MCF 10A (cell line): Measurements from ENCODE around the gene STARD8. TPM values are rescaled to one million over a fixed set of nuclear protein-coding genes. Genes with fewer than 3 reads are reported as not detected.

Source experiments
- BruUV-seq: library from RNA; stranded (reverse); fragments of 400-500 nt; replicated peaks from 2 replicates; lab custom pipeline; 2021; lab: Mats Ljungman, UMichigan
- CTCF ChIA-PET: fragments of 300-600 bp; sonication (Branson Sonifier 250); formaldehyde crosslinking; extraction: SDS; loops from one replicate; lab custom pipeline; 2021; ENCODE audit warnings: antibody characterized with exemption, inconsistent platforms; lab: Yijun Ruan, JAX
- POLR2A ChIA-PET: fragments of 300-600, 350-650 bp; sonication (Branson Sonifier 250); formaldehyde crosslinking; extraction: SDS; loops from one replicate; lab custom pipeline; 2020; ENCODE audit warnings: antibody characterized with exemption, inconsistent platforms; lab: Yijun Ruan, JAX
- DNase-seq: peaks from one replicate; pipeline ENCODE4 v3.0.0-alpha.2; 2018; ENCODE audit not compliant: unreplicated experiment
- H3K27ac Mint-ChIP-seq: one replicate; pipeline ENCODE4 v1.8.0; 2022; ENCODE audit warnings: mild to moderate bottlenecking, low read depth, mixed read lengths; ENCODE audit not compliant: unreplicated experiment
- H3K27me3 Mint-ChIP-seq: one replicate; pipeline ENCODE4 v1.8.0; 2022; ENCODE audit warnings: mixed read lengths; ENCODE audit not compliant: insufficient read depth, unreplicated experiment
- H3K36me3 Mint-ChIP-seq: one replicate; pipeline ENCODE4 v1.8.0; 2022; ENCODE audit warnings: mild to moderate bottlenecking, moderate library complexity, mixed read lengths; ENCODE audit not compliant: insufficient read depth, unreplicated experiment
- H3K4me1 Mint-ChIP-seq: one replicate; pipeline ENCODE4 v1.8.0; 2022; ENCODE audit warnings: mixed read lengths; ENCODE audit not compliant: insufficient read depth, unreplicated experiment
- H3K4me3 Mint-ChIP-seq: one replicate; pipeline ENCODE4 v1.8.0; 2022; ENCODE audit warnings: mild to moderate bottlenecking, moderate library complexity, mixed read lengths; ENCODE audit not compliant: unreplicated experiment
- H3K9me3 Mint-ChIP-seq: one replicate; pipeline ENCODE4 v1.8.0; 2022; ENCODE audit warnings: mixed read lengths; ENCODE audit not compliant: unreplicated experiment
- CTCF ChIP-seq: fragments of 200-600 bp; IDR thresholded peaks from one replicate; pipeline ENCODE4 v1.8.0; 2022; ENCODE audit warnings: antibody characterized with exemption, mild to moderate bottlenecking; ENCODE audit not compliant: unreplicated experiment
- intact Hi-C: fragments of 100-400 bp; cut with micrococcal nuclease; formaldehyde crosslinking; loops from 2 replicates; pipeline ENCODE4 v1.14.1; 2022
- total RNA-seq: library from RNA; stranded (reverse); gene quantifications from 2 replicates; pipeline ENCODE4 v1.2.3, GENCODE V29; 2022

STARD8 gene
- total RNA-seq, 1 experiment from 2014 or later = 1.0 TPM

GRCh38 chrX:68755616-68756125 lies 108.2 kb downstream of the STARD8 start:
- no TSS peak for BruUV-seq
- CTCF ChIA-PET = no interaction called here
- no peaks in the 10 kb centered on the region for H3K36me3 Mint-ChIP-seq

GRCh38 chrX:68757331-68757730 lies 109.9 kb downstream of the STARD8 start:
- DNase-seq = no peak
- H3K9me3 Mint-ChIP-seq = no peaks in the 10 kb centered on the region
- H3K4me3 Mint-ChIP-seq = no peak overlapping the region
- POLR2A ChIA-PET = no interaction called here
- BruUV-seq = no TSS peak
- no peaks in the 10 kb centered on the region for H3K36me3 Mint-ChIP-seq
- CTCF ChIA-PET = interaction anchor here (0.5 to 0.7 kb wide), 3 partner anchors 47 to 575 kb away, joined by 3 to 4 read pairs (median 4); no protein-coding TSS in a partner anchor
- no peak overlapping the region for H3K27ac Mint-ChIP-seq
- TF ChIP-seq CTCF = no peak
- no peaks in the 10 kb centered on the region for H3K4me1 Mint-ChIP-seq
- intact Hi-C loops = no loop called here
- peaks cover 64% of the 10 kb centered on the region for H3K27me3 Mint-ChIP-seq

More at GRCh38 chrX:68755616-68756125, 108.2 kb downstream of the STARD8 start:
- H3K4me1 Mint-ChIP-seq = no peaks in the 10 kb centered on the region
- TF ChIP-seq CTCF = no peak
- H3K27me3 Mint-ChIP-seq = peaks cover 48% of the 10 kb centered on the region
- H3K9me3 Mint-ChIP-seq = no peaks in the 10 kb centered on the region
- POLR2A ChIA-PET = interaction anchor here (0.6 kb wide), 1 partner anchor 445 kb away, joined by 3 read pairs; no protein-coding TSS in a partner anchor
- no peak overlapping the region for H3K4me3 Mint-ChIP-seq
- no peak overlapping the region for H3K27ac Mint-ChIP-seq
- DNase-seq = no peak
- intact Hi-C loops = no loop called here

- ChIA-PET CTCF (interaction anchor here (0.5 to 0.7 kb wide), 3 partner anchors 47 to 575 kb away, joined by 3 to 4 read pairs (median 4); no protein-coding TSS in a partner anchor), POLR2A (no interaction called here)
- no peak for DNase-seq
- BruUV-seq = no TSS peak
- H3K4me1 Mint-ChIP-seq = no peaks in the 10 kb centered on the region
- H3K4me3 Mint-ChIP-seq = no peak overlapping the region
- H3K36me3 Mint-ChIP-seq = no peaks in the 10 kb centered on the region
- TF ChIP-seq CTCF = no peak
- H3K9me3 Mint-ChIP-seq = no peaks in the 10 kb centered on the region
- intact Hi-C loops = no loop called here
- peaks cover 68% of the 10 kb centered on the region for H3K27me3 Mint-ChIP-seq
- no peak overlapping the region for H3K27ac Mint-ChIP-seq
These were observed 110.3 kb downstream of the STARD8 start for GRCh38 chrX:68757731-68758130.

GRCh38 chrX:68758671-68759070 lies 111.2 kb downstream of the STARD8 start:
- Mint-ChIP-seq H3K36me3 (no peaks in the 10 kb centered on the region), H3K4me3 (no peak overlapping the region), H3K27ac (no peak overlapping the region), H3K27me3 (peaks cover 75% of the 10 kb centered on the region), H3K9me3 (no peaks in the 10 kb centered on the region), H3K4me1 (no peaks in the 10 kb centered on the region)
- no peak for TF ChIP-seq CTCF
- ChIA-PET POLR2A (no interaction called here), CTCF (interaction anchor here (0.6 kb wide), 2 partner anchors 34 to 49 kb away, joined by 3 read pairs; no protein-coding TSS in a partner anchor)
- intact Hi-C loops = no loop called here
- BruUV-seq = no TSS peak
- no peak for DNase-seq
